CD4-positive, alpha-beta T cell treated with Interleukin-2 at 100 ng/mL for 4 hours (primary cell): Measurements from ENCODE around the gene ATP1A4.
"Not testable (repeated sequence)": the region's sequence is repeated elsewhere in the genome, so short reads cannot be mapped to it uniquely, and the experiment has no call there.

ENCODE experiments used
- DNase-seq: peaks from one replicate; pipeline ENCODE4 v3.0.0-alpha.2; 2020; ENCODE audit warnings: low spot score

ATP1A4 gene

DNA sequence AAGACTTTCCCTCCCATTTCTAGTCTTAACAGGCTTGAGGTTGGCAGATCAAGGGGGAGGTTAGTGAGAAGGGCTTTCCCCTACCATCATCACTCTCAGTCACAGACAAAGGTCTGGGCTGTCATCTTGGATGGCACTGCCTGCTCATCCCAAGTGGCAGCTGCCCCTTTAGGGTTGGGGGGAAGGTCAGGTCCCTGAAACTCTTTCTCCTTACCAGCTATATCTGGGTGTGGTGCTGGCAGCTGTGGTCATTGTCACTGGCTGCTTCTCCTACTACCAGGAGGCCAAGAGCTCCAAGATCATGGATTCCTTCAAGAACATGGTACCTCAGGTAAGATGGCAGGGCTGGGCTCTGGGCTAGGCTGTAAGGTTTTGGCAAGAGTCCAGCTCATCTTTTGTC is 27.7 kb upstream of the ATP1A4 start:
- DNase-seq, result no peak

GRCh38 chr1:160124705-160125478 is 26.5 kb upstream of the ATP1A4 start:
- DNase-seq, result no peak

- DNase-seq, result no peak
Observed at GRCh38 chr1:160125746-160126145, 25.7 kb upstream of the ATP1A4 start.

DNA sequence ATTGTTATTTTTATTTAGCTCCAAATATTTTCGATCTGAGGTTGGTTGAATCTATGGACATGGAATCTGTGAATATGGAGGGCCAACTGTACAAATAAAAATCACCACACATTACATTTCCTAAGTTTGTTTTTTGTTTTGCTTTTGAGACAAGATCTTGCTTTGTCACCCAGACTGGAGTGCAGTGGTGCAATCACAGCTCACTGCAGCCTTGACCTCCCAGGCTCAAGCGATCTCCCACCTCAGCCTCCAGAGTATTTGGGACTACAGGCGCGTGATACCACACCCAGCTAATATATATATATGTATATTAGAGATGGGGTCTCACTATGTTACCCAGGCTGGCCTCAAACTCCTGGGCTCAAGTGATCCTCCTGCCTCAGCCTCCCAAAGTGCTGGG is 25.1 kb upstream of the ATP1A4 start:
- not testable (repeated sequence) for DNase-seq

DNA sequence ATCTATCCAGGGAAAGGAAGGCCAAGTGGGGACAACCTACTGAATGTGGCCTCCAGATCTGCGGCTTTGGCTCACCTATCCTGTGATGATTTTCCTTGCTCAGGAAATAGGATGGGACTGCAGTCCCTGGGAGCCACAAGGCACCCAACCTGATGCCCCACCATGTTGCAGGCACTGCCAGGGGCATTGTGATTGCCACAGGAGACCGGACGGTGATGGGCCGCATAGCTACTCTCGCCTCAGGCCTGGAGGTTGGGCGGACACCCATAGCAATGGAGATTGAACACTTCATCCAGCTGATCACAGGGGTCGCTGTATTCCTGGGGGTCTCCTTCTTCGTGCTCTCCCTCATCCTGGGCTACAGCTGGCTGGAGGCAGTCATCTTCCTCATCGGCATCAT is 24.0 kb upstream of the ATP1A4 start:
- no peak for DNase-seq

- no peak for DNase-seq
Observed at GRCh38 chr1:160127865-160128523, 23.4 kb upstream of the ATP1A4 start.

DNA sequence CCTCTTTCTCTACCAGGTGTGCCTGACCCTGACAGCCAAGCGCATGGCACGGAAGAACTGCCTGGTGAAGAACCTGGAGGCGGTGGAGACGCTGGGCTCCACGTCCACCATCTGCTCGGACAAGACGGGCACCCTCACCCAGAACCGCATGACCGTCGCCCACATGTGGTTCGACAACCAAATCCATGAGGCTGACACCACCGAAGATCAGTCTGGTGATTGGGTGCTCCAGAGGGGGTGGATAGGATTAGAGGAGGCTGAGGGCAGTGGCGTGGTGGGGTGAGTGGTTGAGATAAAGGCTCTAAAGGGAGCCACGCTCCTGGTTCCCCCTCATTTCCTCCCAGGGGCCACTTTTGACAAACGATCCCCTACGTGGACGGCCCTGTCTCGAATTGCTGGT is 22.8 kb upstream of the ATP1A4 start:
- DNase-seq, result no peak

DNA sequence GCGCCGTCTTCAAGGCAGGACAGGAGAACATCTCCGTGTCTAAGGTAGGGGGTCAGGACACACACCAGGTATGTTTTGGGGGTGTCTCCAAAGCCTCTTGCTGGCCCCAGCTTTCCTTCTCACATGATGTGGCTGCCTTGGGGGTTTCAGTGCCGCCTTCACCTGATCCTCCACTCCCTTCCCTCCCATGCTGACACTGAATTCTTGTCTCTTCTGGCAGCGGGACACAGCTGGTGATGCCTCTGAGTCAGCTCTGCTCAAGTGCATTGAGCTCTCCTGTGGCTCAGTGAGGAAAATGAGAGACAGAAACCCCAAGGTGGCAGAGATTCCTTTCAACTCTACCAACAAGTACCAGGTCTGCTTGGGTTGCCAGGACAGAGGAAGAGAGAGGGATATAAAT is 22.4 kb upstream of the ATP1A4 start:
- no peak for DNase-seq

GRCh38 chr1:160129558-160129957 is 21.8 kb upstream of the ATP1A4 start:
- no peak for DNase-seq

- no peak for DNase-seq
Observed at GRCh38 chr1:160129966-160130365, 21.4 kb upstream of the ATP1A4 start.

DNA sequence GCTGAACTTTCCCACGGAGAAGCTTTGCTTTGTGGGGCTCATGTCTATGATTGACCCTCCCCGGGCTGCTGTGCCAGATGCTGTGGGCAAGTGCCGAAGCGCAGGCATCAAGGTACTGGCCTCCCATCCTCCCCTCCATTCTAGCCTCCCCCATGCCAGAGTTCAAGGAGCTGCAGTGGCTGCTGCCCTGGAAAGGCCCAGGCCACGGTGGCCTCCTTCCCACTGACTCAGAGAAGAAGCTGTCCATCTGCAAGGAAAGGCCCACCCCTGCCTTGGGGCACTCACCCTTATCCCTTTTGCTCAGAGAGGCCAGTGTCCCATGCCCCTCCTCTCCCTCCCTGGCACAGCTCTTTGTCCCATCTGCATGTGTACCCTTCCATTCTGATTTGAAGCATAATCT is 20.9 kb upstream of the ATP1A4 start:
- DNase-seq, result no peak

GRCh38 chr1:160130939-160131338 is 20.5 kb upstream of the ATP1A4 start:
- DNase-seq, result no peak

DNA sequence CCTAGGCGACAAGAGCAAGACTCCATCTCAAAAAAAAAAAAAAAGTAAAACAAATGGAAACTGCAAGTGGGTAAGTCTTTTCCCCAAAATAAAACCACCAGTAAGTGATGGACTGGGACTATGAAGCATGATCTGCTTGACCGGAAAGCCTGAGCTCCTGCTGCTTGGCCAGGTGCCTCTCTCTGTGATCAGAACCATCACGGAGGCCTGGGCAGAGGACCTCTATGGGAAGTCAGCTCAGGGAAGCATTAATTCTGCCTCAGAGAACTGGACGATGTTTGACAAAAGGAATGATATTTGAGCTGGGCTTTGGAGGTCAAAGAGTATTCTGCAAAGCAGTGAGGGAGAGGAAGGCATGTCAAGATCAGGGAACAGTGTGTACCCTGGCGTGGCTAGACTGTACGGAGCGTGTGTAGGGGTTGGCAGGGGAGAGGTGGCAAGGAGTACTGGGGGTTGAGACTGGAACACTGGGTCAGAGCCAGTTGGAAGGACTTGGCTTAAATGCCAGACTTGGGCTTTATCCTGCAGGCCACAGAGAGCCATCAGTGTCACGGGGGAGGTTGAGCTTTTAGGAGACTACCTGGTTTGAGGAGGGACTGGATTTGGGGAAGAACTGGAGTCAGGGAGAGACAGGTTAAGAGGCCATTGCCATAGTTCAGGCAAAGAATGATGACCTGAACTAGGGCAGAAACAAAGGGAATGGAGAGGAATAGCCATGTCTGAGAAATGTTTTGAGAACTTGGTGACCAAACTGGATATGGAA is 19.4 kb upstream of the ATP1A4 start:
- no peak for DNase-seq

GRCh38 chr1:160133990-160134770 is 17.2 kb upstream of the ATP1A4 start:
- DNase-seq, result no peak

- no peak for DNase-seq
Observed at GRCh38 chr1:160134791-160135572, 16.4 kb upstream of the ATP1A4 start.

- DNase-seq, result no peak
Observed at GRCh38 chr1:160136121-160136925, 15.1 kb upstream of the ATP1A4 start.

- no peak for DNase-seq
Observed at GRCh38 chr1:160136926-160137200, 14.5 kb upstream of the ATP1A4 start.

- no peak for DNase-seq
Observed at GRCh38 chr1:160137216-160137862, 14.1 kb upstream of the ATP1A4 start.

DNA sequence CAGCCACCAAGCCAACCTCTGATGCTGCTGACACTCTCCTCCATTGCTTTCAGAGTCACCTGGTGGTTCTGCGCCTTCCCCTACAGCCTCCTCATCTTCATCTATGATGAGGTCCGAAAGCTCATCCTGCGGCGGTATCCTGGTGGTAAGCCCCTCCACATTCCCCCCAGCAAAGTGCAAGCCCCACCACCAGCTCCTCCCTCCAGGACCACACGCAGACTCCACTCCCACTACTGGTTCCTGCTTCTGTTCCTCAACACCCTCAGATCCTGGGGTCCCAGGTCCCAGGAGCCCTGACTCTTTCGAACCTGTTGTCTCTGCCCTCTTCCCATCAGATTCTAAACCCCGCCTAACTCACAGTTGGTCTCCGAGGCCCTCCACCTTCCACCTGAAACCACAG is 11.6 kb upstream of the ATP1A4 start:
- DNase-seq, result no peak

GRCh38 chr1:160143695-160144094 is 7.7 kb upstream of the ATP1A4 start:
- DNase-seq, result no peak
